CD4-positive, CD25-positive, alpha-beta regulatory T cell (primary cell): ENCODE data around the gene GPR146. TPM values are rescaled to one million over a fixed set of nuclear protein-coding genes. Genes with fewer than 3 reads are reported as not detected.

Source experiments
- ATAC-seq, 2 donors: fragments of 150-1000 bp; cut with Tn5 transposase; one replicate each; pipeline ENCODE4 v1.10.0; 2021; ENCODE audit warnings: low read depth in 2 of 2, moderate number of reproducible peaks in 2 of 2, moderate library complexity in 1 of 2
- DNase-seq, 3 donors: peaks; one replicate each; pipeline versions ENCODE4 v3.0.0 to v3.0.0-alpha.2; 2012 to 2022; ENCODE audit warnings: mixed read lengths in 1 of 3
- H3K27ac ChIP-seq: one replicate; pipeline ENCODE4 v1.7.0; 2013; ENCODE audit warnings: mild to moderate bottlenecking, low read length; ENCODE audit not compliant: insufficient read depth, poor library complexity, severe bottlenecking
- H3K27me3 ChIP-seq: one replicate; pipeline ENCODE4 v1.7.0; 2013; ENCODE audit warnings: low read length; ENCODE audit not compliant: control insufficient read depth, insufficient read depth
- H3K36me3 ChIP-seq: one replicate; pipeline ENCODE4 v1.7.0; 2013; ENCODE audit warnings: mild to moderate bottlenecking, low read length, moderate library complexity; ENCODE audit not compliant: control insufficient read depth, insufficient read depth
- H3K4me1 ChIP-seq: 2 replicates; pipeline ENCODE4 v1.7.0; 2013; ENCODE audit warnings: mild to moderate bottlenecking, low read length; ENCODE audit not compliant: insufficient read depth, control insufficient read depth, poor library complexity, severe bottlenecking
- H3K4me3 ChIP-seq: one replicate; pipeline ENCODE4 v1.7.0; 2013; ENCODE audit warnings: low read depth, mild to moderate bottlenecking, low read length, moderate library complexity
- H3K9me3 ChIP-seq, 2 experiments: 1 replicate in 1 of 2; 2 replicates in 1 of 2; pipeline ENCODE4 v1.7.0; 2013; ENCODE audit warnings: low read length in 2 of 2, mild to moderate bottlenecking in 1 of 2, moderate library complexity in 1 of 2; ENCODE audit not compliant: control insufficient read depth in 2 of 2
- H3K27ac Mint-ChIP-seq, 3 donors: one replicate each; pipeline ENCODE4 v1.8.0; 2020 to 2022; ENCODE audit warnings: mild to moderate bottlenecking in 3 of 3, mixed read lengths in 3 of 3, moderate library complexity in 2 of 3
- H3K27me3 Mint-ChIP-seq: one replicate; pipeline ENCODE4 v1.8.0; 2022; ENCODE audit warnings: mild to moderate bottlenecking, mixed read lengths
- H3K36me3 Mint-ChIP-seq: one replicate; pipeline ENCODE4 v1.8.0; 2020; ENCODE audit warnings: mixed read lengths
- H3K4me1 Mint-ChIP-seq, 4 donors: one replicate each; pipeline ENCODE4 v1.8.0; 2020 to 2022; ENCODE audit warnings: mixed read lengths in 4 of 4, mild to moderate bottlenecking in 1 of 4
- H3K4me3 Mint-ChIP-seq, 4 donors: one replicate each; pipeline ENCODE4 v1.8.0; 2020 to 2022; ENCODE audit warnings: mild to moderate bottlenecking in 4 of 4, mixed read lengths in 4 of 4, moderate library complexity in 3 of 4
- H3K9me3 Mint-ChIP-seq, 7 donors: one replicate each; pipeline ENCODE4 v1.8.0; 2020 to 2022; ENCODE audit warnings: mixed read lengths in 7 of 7, mild to moderate bottlenecking in 3 of 7, moderate library complexity in 2 of 7
- polyA plus RNA-seq, 4 donors: library from polyadenylated mRNA; unstranded; fragments of 300-500 nt; fragmentation: Illumina TruSeq; gene quantifications; one replicate each; pipeline ENCODE4 v1.2.3, GENCODE V29; 2021
- total RNA-seq: library from RNA; stranded (reverse); gene quantifications from one replicate; pipeline ENCODE4 v1.2.3, GENCODE V29; 2022

Gene GPR146
- total and polyA plus RNA-seq, 5 donors from 2014 or later, result 14.1 to 26.4 (median 21.3) TPM

- Histone ChIP-seq H3K36me3 (no peaks in the 10 kb centered on the region), H3K9me3 (no peaks in the 10 kb centered on the region), H3K4me3 (no peak overlapping the region), H3K27me3 (no peaks in the 10 kb centered on the region), H3K4me1 (peaks cover 10% of the 10 kb centered on the region), H3K27ac (no peak overlapping the region)
- H3K27ac Mint-ChIP-seq, result no peak overlapping the region
- peaks cover 0 to 12% (median 6%) of the 10 kb centered on the region in 4 donors for H3K4me1 Mint-ChIP-seq
- H3K36me3 Mint-ChIP-seq, result peaks cover 3% of the 10 kb centered on the region
- no peak for DNase-seq
- H3K27me3 Mint-ChIP-seq, result no peaks in the 10 kb centered on the region
- ATAC-seq, result no peak
- H3K4me3 Mint-ChIP-seq, result no peak overlapping the region
- H3K9me3 Mint-ChIP-seq, result no peaks in the 10 kb centered on the region
Measured at GRCh38 chr7:1090236-1090635, 45.9 kb downstream of the GPR146 start.

GRCh38 chr7:1090686-1091643 lies 46.6 kb downstream of the GPR146 start:
- Mint-ChIP-seq H3K36me3 (peaks cover 3% of the 10 kb centered on the region), H3K4me1 (peaks cover 0 to 12% (median 6%) of the 10 kb centered on the region in 4 donors), H3K9me3 (no peaks in the 10 kb centered on the region), H3K27ac (no peak overlapping the region), H3K27me3 (no peaks in the 10 kb centered on the region), H3K4me3 (peak overlapping the region in 1 of 4 donors; percentile 21)
- H3K36me3 ChIP-seq, result no peaks in the 10 kb centered on the region
- no peak overlapping the region for H3K27ac ChIP-seq
- DNase-seq, result no peak
- ATAC-seq, result no peak
- no peaks in the 10 kb centered on the region for H3K27me3 ChIP-seq
- no peak overlapping the region for H3K4me3 ChIP-seq
- H3K9me3 ChIP-seq, result no peaks in the 10 kb centered on the region
- peaks cover 10% of the 10 kb centered on the region for H3K4me1 ChIP-seq

DNA sequence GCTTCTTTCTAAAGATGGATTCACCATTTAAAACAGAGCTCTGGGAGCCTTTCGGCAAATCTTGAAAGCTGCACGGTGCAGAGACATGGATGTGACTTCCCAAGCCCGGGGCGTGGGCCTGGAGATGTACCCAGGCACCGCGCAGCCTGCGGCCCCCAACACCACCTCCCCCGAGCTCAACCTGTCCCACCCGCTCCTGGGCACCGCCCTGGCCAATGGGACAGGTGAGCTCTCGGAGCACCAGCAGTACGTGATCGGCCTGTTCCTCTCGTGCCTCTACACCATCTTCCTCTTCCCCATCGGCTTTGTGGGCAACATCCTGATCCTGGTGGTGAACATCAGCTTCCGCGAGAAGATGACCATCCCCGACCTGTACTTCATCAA lies 47.3 kb downstream of the GPR146 start:
- H3K27ac Mint-ChIP-seq, result peak overlapping the region in 1 of 3 donors; percentile 85
- no peaks in the 10 kb centered on the region for H3K9me3 ChIP-seq
- peak overlapping the region in 1 of 4 donors; percentile 21 for H3K4me3 Mint-ChIP-seq
- DNase-seq, result no peak
- no peaks in the 10 kb centered on the region for H3K36me3 ChIP-seq
- no peaks in the 10 kb centered on the region for H3K9me3 Mint-ChIP-seq
- H3K27me3 ChIP-seq, result no peaks in the 10 kb centered on the region
- peaks cover 3% of the 10 kb centered on the region for H3K36me3 Mint-ChIP-seq
- H3K4me1 ChIP-seq, result peaks cover 7% of the 10 kb centered on the region
- no peaks in the 10 kb centered on the region for H3K27me3 Mint-ChIP-seq
- no peak overlapping the region for H3K4me3 ChIP-seq
- H3K4me1 Mint-ChIP-seq, result peaks cover 0 to 8% (median 6%) of the 10 kb centered on the region in 4 donors
- no peak for ATAC-seq
- H3K27ac ChIP-seq, result no peak overlapping the region

DNA sequence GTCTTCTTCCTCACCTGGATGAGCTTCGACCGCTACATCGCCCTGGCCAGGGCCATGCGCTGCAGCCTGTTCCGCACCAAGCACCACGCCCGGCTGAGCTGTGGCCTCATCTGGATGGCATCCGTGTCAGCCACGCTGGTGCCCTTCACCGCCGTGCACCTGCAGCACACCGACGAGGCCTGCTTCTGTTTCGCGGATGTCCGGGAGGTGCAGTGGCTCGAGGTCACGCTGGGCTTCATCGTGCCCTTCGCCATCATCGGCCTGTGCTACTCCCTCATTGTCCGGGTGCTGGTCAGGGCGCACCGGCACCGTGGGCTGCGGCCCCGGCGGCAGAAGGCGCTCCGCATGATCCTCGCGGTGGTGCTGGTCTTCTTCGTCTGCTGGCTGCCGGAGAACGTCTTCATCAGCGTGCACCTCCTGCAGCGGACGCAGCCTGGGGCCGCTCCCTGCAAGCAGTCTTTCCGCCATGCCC lies 47.9 kb downstream of the GPR146 start:
- ATAC-seq, result no peak
- H3K27me3 ChIP-seq, result no peaks in the 10 kb centered on the region
- no peaks in the 10 kb centered on the region for H3K36me3 ChIP-seq
- H3K9me3 Mint-ChIP-seq, result no peaks in the 10 kb centered on the region
- peaks cover 0 to 5% (median 2%) of the 10 kb centered on the region in 4 donors for H3K4me1 Mint-ChIP-seq
- H3K4me3 Mint-ChIP-seq, result no peak overlapping the region
- no peak overlapping the region for H3K27ac ChIP-seq
- H3K27ac Mint-ChIP-seq, result peak overlapping the region in 1 of 3 donors; percentile 85
- peaks cover 3% of the 10 kb centered on the region for H3K36me3 Mint-ChIP-seq
- H3K4me1 ChIP-seq, result peaks cover under 1% of the 10 kb centered on the region
- no peak for DNase-seq
- no peaks in the 10 kb centered on the region for H3K9me3 ChIP-seq
- no peaks in the 10 kb centered on the region for H3K27me3 Mint-ChIP-seq
- no peak overlapping the region for H3K4me3 ChIP-seq

GRCh38 chr7:1092806-1093501 lies 48.6 kb downstream of the GPR146 start:
- no peak for ATAC-seq
- no peaks in the 10 kb centered on the region for H3K27me3 ChIP-seq
- no peaks in the 10 kb centered on the region for H3K4me1 ChIP-seq
- Mint-ChIP-seq H3K4me3 (no peak overlapping the region), H3K36me3 (peaks cover 9% of the 10 kb centered on the region), H3K9me3 (peaks cover 0 to 3% (median 0%) of the 10 kb centered on the region in 7 donors), H3K4me1 (no peaks in the 10 kb centered on the region), H3K27ac (no peak overlapping the region), H3K27me3 (no peaks in the 10 kb centered on the region)
- DNase-seq, result no peak
- H3K9me3 ChIP-seq, result no peaks in the 10 kb centered on the region
- no peaks in the 10 kb centered on the region for H3K36me3 ChIP-seq
- no peak overlapping the region for H3K4me3 ChIP-seq
- no peak overlapping the region for H3K27ac ChIP-seq

DNA sequence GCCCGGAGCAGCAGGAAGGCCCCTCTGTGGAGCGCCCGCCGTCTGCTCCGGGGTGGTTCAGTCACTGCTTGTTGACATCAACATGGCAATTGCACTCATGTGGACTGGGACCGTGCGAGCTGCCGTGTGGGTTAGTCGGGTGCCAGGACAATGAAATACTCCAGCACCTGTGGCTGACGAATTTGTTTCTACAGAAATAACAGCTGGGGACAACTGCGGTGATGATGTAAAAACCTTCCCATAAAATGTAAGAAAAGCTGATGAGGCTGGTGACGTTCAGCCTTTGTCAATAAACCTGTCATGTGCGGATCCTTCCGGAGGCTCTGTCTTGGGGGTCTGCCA lies 49.1 kb downstream of the GPR146 start:
- H3K27me3 ChIP-seq, result no peaks in the 10 kb centered on the region
- no peaks in the 10 kb centered on the region for H3K4me1 Mint-ChIP-seq
- no peak overlapping the region for H3K4me3 Mint-ChIP-seq
- DNase-seq (no peak), ATAC-seq (no peak)
- no peaks in the 10 kb centered on the region for H3K9me3 ChIP-seq
- no peaks in the 10 kb centered on the region for H3K4me1 ChIP-seq
- no peaks in the 10 kb centered on the region for H3K27me3 Mint-ChIP-seq
- peaks cover 13% of the 10 kb centered on the region for H3K36me3 Mint-ChIP-seq
- peaks cover 0 to 3% (median 0%) of the 10 kb centered on the region in 7 donors for H3K9me3 Mint-ChIP-seq
- H3K27ac Mint-ChIP-seq, result no peak overlapping the region
- H3K36me3 ChIP-seq, result no peaks in the 10 kb centered on the region
- H3K4me3 ChIP-seq, result no peak overlapping the region
- no peak overlapping the region for H3K27ac ChIP-seq

- Mint-ChIP-seq H3K27ac (no peak overlapping the region), H3K9me3 (peaks cover 0 to 3% (median 0%) of the 10 kb centered on the region in 7 donors), H3K4me3 (no peak overlapping the region), H3K27me3 (no peaks in the 10 kb centered on the region), H3K36me3 (peaks cover 13% of the 10 kb centered on the region), H3K4me1 (no peaks in the 10 kb centered on the region)
- no peak overlapping the region for H3K4me3 ChIP-seq
- DNase-seq, result no peak
- H3K36me3 ChIP-seq, result no peaks in the 10 kb centered on the region
- H3K27me3 ChIP-seq, result no peaks in the 10 kb centered on the region
- no peaks in the 10 kb centered on the region for H3K4me1 ChIP-seq
- no peak for ATAC-seq
- no peak overlapping the region for H3K27ac ChIP-seq
- H3K9me3 ChIP-seq, result no peaks in the 10 kb centered on the region
Measured at GRCh38 chr7:1093916-1094508, 49.7 kb downstream of the GPR146 start.
